Endothelial cell of umbilical vein (primary cell): ENCODE results near the gene STX11. TPM values are rescaled to one million over a fixed set of nuclear protein-coding genes. Genes with fewer than 3 reads are reported as not detected.

Source experiments
- BruUV-seq: library from RNA; stranded (reverse); fragments of 400-500 nt; replicated peaks from 2 replicates; lab custom pipeline; 2021; lab: Mats Ljungman, UMichigan
- CTCF ChIA-PET: fragments of 300-600, 350-600 bp; sonication (Branson Sonifier 250); formaldehyde crosslinking; loops from one replicate; lab custom pipeline; 2021; ENCODE audit warnings: antibody characterized with exemption, inconsistent platforms; lab: Charles Lee
- POLR2A ChIA-PET: fragments of 300-600, 350-600 bp; sonication (Branson Sonifier 250); formaldehyde crosslinking; loops from one replicate; lab custom pipeline; 2021; ENCODE audit warnings: antibody characterized with exemption, inconsistent platforms; lab: Charles Lee
- DNase-seq: peaks from one replicate; pipeline ENCODE4 v3.0.0-alpha.2; 2011; ENCODE audit warnings: low read depth, low spot score
- FAIRE-seq: peaks from 2 replicates; lab custom pipeline; 2011; peaks lifted over from hg19 to GRCh38; lab: Jason Lieb, UNC
- H2AFZ ChIP-seq: 2 replicates; pipeline ENCODE4 v1.6.0; 2012; ENCODE audit warnings: low read depth, low read length, control low read depth, inconsistent platforms
- H3K27ac ChIP-seq: 2 replicates; pipeline ENCODE4 v1.5.1; 2011; ENCODE audit warnings: low read depth, mild to moderate bottlenecking, control low read depth, low read length, moderate library complexity; ENCODE audit not compliant: insufficient read depth
- H3K27me3 ChIP-seq, 2 experiments: 2 replicates each; pipeline versions ENCODE4 v1.6.0 to v1.6.1; 2011; ENCODE audit warnings: low read length in 2 of 2, mixed read lengths in 1 of 2; ENCODE audit not compliant: control insufficient read depth in 2 of 2, insufficient read depth in 2 of 2
- H3K36me3 ChIP-seq, 2 experiments: 2 replicates in 1 of 2; 3 replicates in 1 of 2; pipeline ENCODE4 v1.5.1; 2011; ENCODE audit warnings: low read length in 2 of 2, mild to moderate bottlenecking in 1 of 2, moderate library complexity in 1 of 2; ENCODE audit not compliant: control insufficient read depth in 2 of 2, insufficient read depth in 2 of 2; ENCODE audit errors: extremely low read depth in 1 of 2
- H3K4me1 ChIP-seq: 3 replicates; pipeline ENCODE4 v1.5.1; 2011; ENCODE audit warnings: mild to moderate bottlenecking, low read length; ENCODE audit not compliant: control insufficient read depth, insufficient read depth; ENCODE audit errors: extremely low read depth
- H3K4me2 ChIP-seq: 2 replicates; pipeline ENCODE4 v1.6.1; 2011; ENCODE audit warnings: low read length, control low read depth, mixed read lengths; ENCODE audit not compliant: insufficient read depth
- H3K4me3 ChIP-seq, 3 experiments: fragments of 200-600 bp in 1 of 3; sonication (generic), shearing (Covaris generic) in 1 of 3; replicated peaks in 1 of 3; 2 replicates each; pipeline ENCODE4 v1.5.1; 2011 to 2016; ENCODE audit warnings: control low read depth in 3 of 3, low read length in 3 of 3, mild to moderate bottlenecking in 2 of 3, inconsistent platforms in 1 of 3, low read depth in 1 of 3, moderate library complexity in 1 of 3; ENCODE audit not compliant: insufficient read depth in 1 of 3
- H3K79me2 ChIP-seq: 2 replicates; pipeline ENCODE4 v1.6.0; 2012; ENCODE audit warnings: low read length, inconsistent platforms; ENCODE audit not compliant: control insufficient read depth, insufficient read depth
- H3K9ac ChIP-seq: replicated peaks from 2 replicates; pipeline ENCODE3; 2011; ENCODE audit warnings: low read length, control low read depth; ENCODE audit not compliant: insufficient read depth; ENCODE audit errors: extremely low read depth
- H3K9me1 ChIP-seq: replicated peaks from 3 replicates; pipeline ENCODE4 v1.6.0; 2011; ENCODE audit warnings: mild to moderate bottlenecking, low read length; ENCODE audit not compliant: control insufficient read depth, insufficient read depth; ENCODE audit errors: extremely low read depth
- H3K9me3 ChIP-seq: replicated peaks from 2 replicates; pipeline ENCODE4 v1.5.1; 2012; ENCODE audit warnings: low read length, inconsistent platforms; ENCODE audit not compliant: control insufficient read depth, insufficient read depth
- H4K20me1 ChIP-seq: replicated peaks from 2 replicates; pipeline ENCODE3; 2011; ENCODE audit warnings: mild to moderate bottlenecking, low read length; ENCODE audit not compliant: control insufficient read depth, insufficient read depth; ENCODE audit errors: extremely low read depth
- CTCF ChIP-seq, 2 donors: IDR thresholded peaks; 1 replicate in 1 of 2; 2 replicates in 1 of 2; pipeline ENCODE4 v1.5.1; 2011; ENCODE audit warnings: low read length in 2 of 2, mild to moderate bottlenecking in 2 of 2, moderate library complexity in 2 of 2, control low read depth in 1 of 2, inconsistent platforms in 1 of 2, low read depth in 1 of 2; ENCODE audit not compliant: insufficient read depth in 1 of 2; ENCODE audit errors: extremely low read depth in 1 of 2
- EZH2 ChIP-seq: IDR thresholded peaks from 2 replicates; pipeline ENCODE4 v1.6.1; 2012; ENCODE audit warnings: borderline replicate concordance, low read depth, mild to moderate bottlenecking, moderate library complexity, low read length, inconsistent platforms; ENCODE audit not compliant: severe bottlenecking
- FOS ChIP-seq: IDR thresholded peaks from 2 replicates; pipeline ENCODE4 v1.6.1; 2011; ENCODE audit warnings: mild to moderate bottlenecking, low read length, moderate library complexity, borderline replicate concordance; ENCODE audit not compliant: insufficient read depth
- GATA2 ChIP-seq: IDR thresholded peaks from 2 replicates; pipeline ENCODE4 v1.7.0; 2011; ENCODE audit warnings: low read depth, mild to moderate bottlenecking, moderate library complexity, mixed read lengths, low read length; ENCODE audit not compliant: insufficient read length, insufficient read depth
- JUN ChIP-seq: IDR thresholded peaks from 2 replicates; pipeline ENCODE4 v1.6.1; 2011; ENCODE audit warnings: borderline replicate concordance, low read depth; ENCODE audit not compliant: insufficient read length, insufficient read depth
- MAX ChIP-seq: IDR thresholded peaks from 2 replicates; pipeline ENCODE4 v1.6.1; 2011; ENCODE audit not compliant: insufficient read depth, insufficient read length
- MYC ChIP-seq: IDR thresholded peaks from one replicate; pipeline ENCODE4 v1.6.1; 2011; ENCODE audit warnings: mild to moderate bottlenecking, low read depth, low read length
- POLR2A ChIP-seq: IDR thresholded peaks from 2 replicates; pipeline ENCODE4 v1.6.1; 2012; ENCODE audit warnings: low read depth, mild to moderate bottlenecking, control low read depth, low read length
- POLR2AphosphoS5 ChIP-seq: IDR thresholded peaks from 2 replicates; pipeline ENCODE4 v1.6.1; 2012; ENCODE audit warnings: low read depth, mild to moderate bottlenecking, control low read depth, low read length, moderate library complexity; ENCODE audit not compliant: insufficient read depth
- dilution Hi-C: fragments of 300-500 bp; cut with MboI; formaldehyde crosslinking; loops from one replicate; pipeline ENCODE4 v1.15.0; 2019; ENCODE audit warnings: low sequenced_read_pairs; ENCODE audit not compliant: extremely low pct_ligation_motif_present
- intact Hi-C: fragments of 100-400 bp; cut with micrococcal nuclease; formaldehyde crosslinking; loops from one replicate; pipeline ENCODE4 v1.10.0; 2022
- polyA plus RNA-seq, 4 experiments: library from polyadenylated mRNA; depleted of rRNA in 3 of 4; stranded (reverse) in 3 of 4; unstranded in 1 of 4; fragments of >200 nt; gene quantifications; 2 replicates each; pipeline versions ENCODE4 v1.2.1 to v1.2.3, GENCODE V29; 2011 to 2012; ENCODE audit warnings: missing spikeins in 1 of 4
- total RNA-seq: library from RNA; stranded (reverse); gene quantifications from 2 replicates; pipeline ENCODE4 v1.2.3, GENCODE V29; 2021

The STX11 gene
- total and polyA plus RNA-seq, 2 donors (not counting 3 experiments of a cell fraction or from before 2014, with no cell fraction given): 4.7 to 8.9 TPM

- Histone ChIP-seq H3K4me1 (peaks cover 27% of the 10 kb centered on the region), H3K4me3 (no peak overlapping the region), H3K4me2 (no peak overlapping the region), H4K20me1 (no peaks in the 10 kb centered on the region), H3K36me3 (no peaks in the 10 kb centered on the region), H3K9me3 (no peaks in the 10 kb centered on the region), H2AFZ (no peak overlapping the region), H3K9ac (no peak overlapping the region), H3K9me1 (no peaks in the 10 kb centered on the region), H3K27ac (no peak overlapping the region), H3K79me2 (peaks cover 2% of the 10 kb centered on the region), H3K27me3 (no peaks in the 10 kb centered on the region)
- no peak for FAIRE-seq
- dilution Hi-C loops (no loop called here), intact Hi-C loops (loop anchor here (5.0 kb wide), 1 partner anchor 134 kb away; the partner anchor contains the start of gene UTRN)
- POLR2A ChIA-PET: no interaction called here
- BruUV-seq: no TSS peak
- TF ChIP-seq MYC: no peak
- no peak for TF ChIP-seq GATA2
- no peak for TF ChIP-seq POLR2AphosphoS5
- no peak for TF ChIP-seq FOS
- no peak for TF ChIP-seq MAX
- TF ChIP-seq JUN: no peak
- TF ChIP-seq CTCF (IDR thresholded peaks at IDR 0.05; ENCODE audit: extremely low read depth in 1 of 2, insufficient read depth in 1 of 2, low read depth in 1 of 2, low read length in 2 of 2): no peak
- TF ChIP-seq EZH2: no peak
- no peak for TF ChIP-seq POLR2A
- CTCF ChIA-PET: no interaction called here
- no peak for DNase-seq
Observed at GRCh38 chr6:144153260-144153659, 2.9 kb downstream of the STX11 start.
